Osteoblast (primary cell): ENCODE data around the gene MSANTD1. TPM values are rescaled to one million over a fixed set of nuclear protein-coding genes. Genes with fewer than 3 reads are reported as not detected.
A peak's percentile ranks its signal among the peaks of the same experiment; 100 is the strongest.

ENCODE experiments used
- DNase-seq: peaks from one replicate; pipeline ENCODE4 v3.0.0; 2011; ENCODE audit warnings: low spot score, mixed read lengths; ENCODE audit not compliant: insufficient read length; ENCODE audit errors: missing footprints
- H2AFZ ChIP-seq: 2 replicates; pipeline ENCODE4 v1.6.0; 2011; ENCODE audit warnings: mild to moderate bottlenecking, low read length
- H3K27ac ChIP-seq: 2 replicates; pipeline ENCODE4 v1.5.1; 2011; ENCODE audit warnings: mild to moderate bottlenecking, low read depth, low read length, moderate library complexity
- H3K27me3 ChIP-seq: 2 replicates; pipeline ENCODE4 v1.6.0; 2012; ENCODE audit warnings: mild to moderate bottlenecking, control low read depth, inconsistent platforms, low read length, moderate library complexity; ENCODE audit not compliant: insufficient read depth
- H3K36me3 ChIP-seq: 2 replicates; pipeline ENCODE4 v1.5.1; 2011; ENCODE audit warnings: mild to moderate bottlenecking, low read length, control low read depth, moderate library complexity; ENCODE audit not compliant: insufficient read depth
- H3K4me1 ChIP-seq: 2 replicates; pipeline ENCODE4 v1.5.1; 2011; ENCODE audit warnings: mild to moderate bottlenecking, low read length, control low read depth, moderate library complexity; ENCODE audit not compliant: insufficient read depth
- H3K4me2 ChIP-seq: 2 replicates; pipeline ENCODE4 v1.6.0; 2011; ENCODE audit warnings: mild to moderate bottlenecking, low read length; ENCODE audit not compliant: insufficient read depth
- H3K4me3 ChIP-seq: fragments of 200-600 bp; sonication (generic); 3 replicates; pipeline ENCODE4 v1.5.1; 2012; ENCODE audit warnings: mild to moderate bottlenecking, low read length, inconsistent platforms; ENCODE audit not compliant: insufficient read depth
- H3K79me2 ChIP-seq: 2 replicates; pipeline ENCODE4 v1.6.0; 2012; ENCODE audit warnings: mild to moderate bottlenecking, low read length, control low read depth, inconsistent platforms; ENCODE audit not compliant: insufficient read depth
- H3K9me3 ChIP-seq: 2 replicates; pipeline ENCODE4 v1.5.1; 2011; ENCODE audit warnings: low read depth, low read length, control low read depth
- H4K20me1 ChIP-seq: 2 replicates; pipeline ENCODE4 v1.6.0; 2012; ENCODE audit warnings: mild to moderate bottlenecking, low read length, control low read depth; ENCODE audit not compliant: insufficient read depth
- CTCF ChIP-seq: IDR thresholded peaks from 2 replicates; pipeline ENCODE4 v1.5.1; 2011; ENCODE audit warnings: mild to moderate bottlenecking, low read depth, low read length, moderate library complexity; ENCODE audit errors: extremely low read depth
- total RNA-seq: library from RNA; depleted of rRNA; stranded (reverse); fragments of >200 nt; gene quantifications from 2 replicates; pipeline ENCODE4 v1.2.3, GENCODE V29; 2012

The MSANTD1 gene
- total RNA-seq, 1 donor: 0.72 TPM

- Histone ChIP-seq H3K4me1 (no peaks in the 10 kb centered on the region), H3K36me3 (no peaks in the 10 kb centered on the region), H3K27me3 (peaks cover 25% of the 10 kb centered on the region), H3K27ac (no peak overlapping the region), H3K9me3 (no peaks in the 10 kb centered on the region), H3K79me2 (no peaks in the 10 kb centered on the region), H2AFZ (no peak overlapping the region), H3K4me3 (no peak overlapping the region), H4K20me1 (no peaks in the 10 kb centered on the region), H3K4me2 (no peak overlapping the region)
- TF ChIP-seq CTCF: no peak
- DNase-seq: peak; percentile 82
Observed at GRCh38 chr4:3267576-3268394, 18.8 kb downstream of the MSANTD1 start.

GRCh38 chr4:3268395-3269104 lies 19.6 kb downstream of the MSANTD1 start:
- Histone ChIP-seq H3K36me3 (no peaks in the 10 kb centered on the region), H4K20me1 (no peaks in the 10 kb centered on the region), H3K4me1 (no peaks in the 10 kb centered on the region), H3K27me3 (peaks cover 19% of the 10 kb centered on the region), H3K79me2 (no peaks in the 10 kb centered on the region), H3K9me3 (no peaks in the 10 kb centered on the region), H3K4me2 (no peak overlapping the region), H3K27ac (no peak overlapping the region), H2AFZ (no peak overlapping the region), H3K4me3 (no peak overlapping the region)
- DNase-seq: peak; percentile 17
- no peak for TF ChIP-seq CTCF

- H4K20me1 ChIP-seq: no peaks in the 10 kb centered on the region
- DNase-seq: peak; percentile 44
- H3K27me3 ChIP-seq: peaks cover 16% of the 10 kb centered on the region
- H3K4me3 ChIP-seq: no peak overlapping the region
- no peaks in the 10 kb centered on the region for H3K9me3 ChIP-seq
- no peak overlapping the region for H3K4me2 ChIP-seq
- H3K27ac ChIP-seq: no peak overlapping the region
- H3K36me3 ChIP-seq: no peaks in the 10 kb centered on the region
- H3K79me2 ChIP-seq: no peaks in the 10 kb centered on the region
- H3K4me1 ChIP-seq: no peaks in the 10 kb centered on the region
- no peak for TF ChIP-seq CTCF
- no peak overlapping the region for H2AFZ ChIP-seq
Observed at GRCh38 chr4:3269105-3269927, 20.4 kb downstream of the MSANTD1 start.
